K562 (cell line): Measurements from ENCODE around the gene KMT2C. TPM values are rescaled to one million over a fixed set of nuclear protein-coding genes. Genes with fewer than 3 reads are reported as not detected.

Experiments
- ATAC-seq: fragments of 200-7000 bp; cut with Tn5 transposase; 3 replicates; pipeline ENCODE4 v1.9.1; 2020; ENCODE audit warnings: moderate library complexity
- BruUV-seq: library from RNA; stranded (reverse); fragments of 400-500 nt; replicated peaks from 2 replicates; lab custom pipeline; 2021; lab: Mats Ljungman, UMichigan
- CTCF ChIA-PET: fragments of 300-600 bp; formaldehyde crosslinking; extraction: SDS; loops from one replicate; lab custom pipeline; 2021; ENCODE audit warnings: low intra/inter-chr PET ratio; lab: Yijun Ruan, JAX
- POLR2A ChIA-PET: fragments of 300-600, 350-650 bp; sonication (Branson Sonifier 250); formaldehyde crosslinking; extraction: SDS; loops from one replicate; lab custom pipeline; 2021; ENCODE audit warnings: antibody characterized with exemption, inconsistent platforms; lab: Yijun Ruan, JAX
- DNase-seq, 4 experiments: peaks; one replicate each; pipeline versions ENCODE4 v3.0.0 to v3.0.0-alpha.2; 2011 to 2018; ENCODE audit warnings: low spot score in 3 of 4, mixed read lengths in 3 of 4; ENCODE audit errors: extremely low read depth in 1 of 4
- FAIRE-seq: peaks from 2 replicates; lab custom pipeline; 2011; peaks lifted over from hg19 to GRCh38; lab: Jason Lieb, UNC
- H2AFZ ChIP-seq: 2 replicates; pipeline ENCODE4 v1.6.0; 2011; ENCODE audit warnings: low read depth, low read length, control low read depth, inconsistent platforms
- H3K27ac ChIP-seq: fragments of 200-600 bp; 3 replicates; pipeline ENCODE4 v1.8.0; 2011; ENCODE audit warnings: low read depth, mild to moderate bottlenecking, control low read depth, inconsistent platforms, low read length, moderate library complexity, mixed read lengths; ENCODE audit errors: extremely low read depth
- H3K27me3 ChIP-seq, 2 experiments: fragments of 300-600 bp in 1 of 2; 2 replicates in 1 of 2; 3 replicates in 1 of 2; pipeline versions ENCODE4 v1.6.0 to v1.8.0; 2011; ENCODE audit warnings: inconsistent platforms in 2 of 2, low read length in 2 of 2, mild to moderate bottlenecking in 1 of 2, mixed read lengths in 1 of 2, moderate library complexity in 1 of 2; ENCODE audit not compliant: control insufficient read depth in 2 of 2, insufficient read depth in 2 of 2
- H3K36me3 ChIP-seq: fragments of 300-600 bp; 3 replicates; pipeline ENCODE4 v1.8.0; 2011; ENCODE audit warnings: mild to moderate bottlenecking, low read length, inconsistent platforms; ENCODE audit not compliant: control insufficient read depth, insufficient read depth
- H3K4me1 ChIP-seq, 2 experiments: fragments of 200-600 bp in 1 of 2; replicated peaks in 1 of 2; 2 replicates in 1 of 2; 3 replicates in 1 of 2; pipeline versions ENCODE4 v1.5.1 to v1.8.0; 2011; ENCODE audit warnings: inconsistent platforms in 2 of 2, low read length in 2 of 2, mild to moderate bottlenecking in 1 of 2, mixed read lengths in 1 of 2, moderate library complexity in 1 of 2; ENCODE audit not compliant: control insufficient read depth in 2 of 2, insufficient read depth in 2 of 2
- H3K4me2 ChIP-seq: 2 replicates; pipeline ENCODE4 v1.6.1; 2011; ENCODE audit warnings: low read length, control low read depth, inconsistent platforms, mixed read lengths; ENCODE audit not compliant: insufficient read depth
- H3K4me3 ChIP-seq: fragments of 200-600 bp; sonication (generic), shearing (Covaris generic); 2 replicates; pipeline ENCODE4 v1.5.1; 2016; ENCODE audit warnings: control low read depth, inconsistent platforms
- H3K79me2 ChIP-seq: fragments of 200-600 bp; 3 replicates; pipeline ENCODE4 v1.8.0; 2011; ENCODE audit warnings: low read length, inconsistent platforms; ENCODE audit not compliant: control insufficient read depth, insufficient read depth
- H3K9ac ChIP-seq, 2 experiments: 2 replicates each; pipeline versions ENCODE4 v1.6.0 to v1.6.1; 2011; ENCODE audit warnings: low read depth in 2 of 2, low read length in 2 of 2, control low read depth in 1 of 2, inconsistent platforms in 1 of 2, mild to moderate bottlenecking in 1 of 2, mixed read lengths in 1 of 2; ENCODE audit not compliant: insufficient read depth in 1 of 2
- H3K9me1 ChIP-seq: one replicate; pipeline ENCODE4 v1.6.0; 2011; ENCODE audit warnings: inconsistent platforms, mild to moderate bottlenecking, low read length, moderate library complexity; ENCODE audit not compliant: control insufficient read depth, insufficient read depth
- H3K9me3 ChIP-seq: replicated peaks from 2 replicates; pipeline ENCODE4 v1.5.1; 2011; ENCODE audit warnings: low read depth, low read length, inconsistent platforms; ENCODE audit not compliant: control insufficient read depth, insufficient read depth
- H4K20me1 ChIP-seq: replicated peaks from 2 replicates; pipeline ENCODE4 v1.6.1; 2011; ENCODE audit warnings: low read length, inconsistent platforms, mixed read lengths; ENCODE audit not compliant: control insufficient read depth, insufficient read depth
- CREM ChIP-seq: IDR thresholded peaks from 2 replicates; pipeline ENCODE4 v1.6.1; 2014; ENCODE audit warnings: antibody characterized with exemption, low read depth
- GATAD2B ChIP-seq: fragments of 450-650 bp; IDR thresholded peaks from 2 replicates; pipeline ENCODE4 v1.6.1; 2017; ENCODE audit warnings: mild to moderate bottlenecking, borderline replicate concordance
- GTF2B ChIP-seq: IDR thresholded peaks from 2 replicates; pipeline ENCODE4 v1.6.1; 2011; ENCODE audit not compliant: insufficient read length; ENCODE audit errors: extremely low read depth
- IRF2 ChIP-seq: sonication (generic); formaldehyde crosslinking; IDR thresholded peaks from 2 replicates; pipeline ENCODE4 v1.8.1; 2022; ENCODE audit warnings: mild to moderate bottlenecking, missing genetic modification reagents
- MLLT1 ChIP-seq, 2 experiments: fragments of 450-650 bp; IDR thresholded peaks; 2 replicates each; pipeline ENCODE4 v1.6.1; 2016
- NELFE ChIP-seq: IDR thresholded peaks from 2 replicates; pipeline ENCODE4 v1.6.1; 2011; ENCODE audit warnings: mild to moderate bottlenecking; ENCODE audit not compliant: insufficient read depth, insufficient read length
- OTX1 ChIP-seq: fragments of 450-650 bp; formaldehyde crosslinking; IDR thresholded peaks from 2 replicates; pipeline ENCODE4 v1.4.0; 2022; ENCODE audit warnings: mild to moderate bottlenecking
- RBFOX2 ChIP-seq: fragments of 200-400 bp; formaldehyde crosslinking; IDR thresholded peaks from 2 replicates; pipeline ENCODE4 v1.6.1; 2017; ENCODE audit warnings: low read depth, mild to moderate bottlenecking, low read length, moderate library complexity
- SETDB1 ChIP-seq: IDR thresholded peaks from one replicate; pipeline ENCODE4 v1.6.1; 2012; ENCODE audit warnings: low read length, control low read depth, inconsistent platforms
- STAT6 ChIP-seq: sonication (generic); formaldehyde crosslinking; IDR thresholded peaks from 2 replicates; pipeline ENCODE4 v1.8.1; 2023; ENCODE audit warnings: mild to moderate bottlenecking, missing genetic modification reagents
- ZNF212 ChIP-seq: fragments of 450-650 bp; formaldehyde crosslinking; IDR thresholded peaks from 2 replicates; pipeline ENCODE4 v1.4.0; 2020; ENCODE audit warnings: mild to moderate bottlenecking
- ZNF280B ChIP-seq: fragments of 250-450 bp; sonication (Bioruptor Pico); IDR thresholded peaks from 2 replicates; pipeline ENCODE4 v1.5.1; 2021; ENCODE audit warnings: mild to moderate bottlenecking
- ZNF395 ChIP-seq: fragments of 200-800 bp; sonication (Bioruptor generic); IDR thresholded peaks from 2 replicates; pipeline ENCODE4 v1.6.1; 2017; ENCODE audit warnings: missing genetic modification characterization, missing compliant biosample characterization
- ZNF644 ChIP-seq: fragments of 200-800 bp; sonication (Bioruptor generic); IDR thresholded peaks from 2 replicates; pipeline ENCODE4 v1.6.1; 2016; ENCODE audit warnings: low read depth, missing genetic modification characterization, missing compliant biosample characterization
- WGBS: fragments of 100-300 bp; shearing (Covaris generic); methylation state at CpG from one replicate; pipeline ENCODE4 v1.1.6; 2016; ENCODE audit warnings: low coverage, mixed read lengths; ENCODE audit not compliant: insufficient coverage; ENCODE audit errors: missing lambda C conversion rate; 5-methylcytosine and 5-hydroxymethylcytosine counted together
- in situ Hi-C: fragments of 300-500 bp; cut with MboI; formaldehyde crosslinking; loops from 4 replicates; pipeline ENCODE4 v1.15.0; 2018; ENCODE audit warnings: inconsistent platforms, mixed read lengths
- intact Hi-C: fragments of 100-400 bp; cut with micrococcal nuclease; formaldehyde crosslinking; loops from 2 replicates; pipeline ENCODE4 v1.14.2; 2022
- polyA plus RNA-seq, 8 experiments: library from polyadenylated mRNA; depleted of rRNA in 4 of 8; stranded (reverse) in 5 of 8; unstranded in 3 of 8; fragments of >200 nt; fragmentation: Nextera tagmentation in 2 of 8; fragmentation: Illumina TruSeq in 1 of 8; extraction: Ambion mirVana in 2 of 8; extraction: Trizol in 1 of 8; gene quantifications; 2 replicates each; pipeline versions ENCODE4 v1.2.1 to v1.2.3, GENCODE V29; 2011 to 2014; ENCODE audit warnings: inconsistent platforms in 1 of 8, missing spikeins in 1 of 8
- total RNA-seq, 7 experiments: library from RNA; depleted of rRNA in 6 of 7; stranded (reverse); fragments of >200 nt in 6 of 7; fragmentation: Illumina TruSeq in 2 of 7; extraction: Trizol in 2 of 7; gene quantifications; 2 replicates each; pipeline versions ENCODE4 v1.2.1 to v1.2.3, GENCODE V29; 2011 to 2021; ENCODE audit warnings: low replicate concordance in 1 of 7

KMT2C gene
- total and polyA plus RNA-seq, 9 of the 15 experiments (the other 6 are each of a cell fraction or from before 2014, with no cell fraction given) = 4.9 to 67.8 (median 27.1) TPM

- ATAC-seq = no peak
- no peak overlapping the region for H3K4me2 ChIP-seq
- intact Hi-C loops (no loop called here), in situ Hi-C loops (no loop called here)
- 94% methylated on average over 1 of the region's 1 CpG for WGBS
- no peaks in the 10 kb centered on the region for H3K27me3 ChIP-seq
- no peaks in the 10 kb centered on the region for H3K9me3 ChIP-seq
- no peak for DNase-seq
- 0 out of 2 replicates have a peak, but pooled peaks cover 4% of the 10 kb centered on the region for H4K20me1 ChIP-seq
- no TSS peak for BruUV-seq
- no peak overlapping the region for H3K4me3 ChIP-seq
- no peak overlapping the region for H3K27ac ChIP-seq
- peaks cover 38% of the 10 kb centered on the region for H3K79me2 ChIP-seq
- H3K9me1 ChIP-seq = peaks cover 4% of the 10 kb centered on the region
- H3K9ac ChIP-seq = no peak overlapping the region; a peak in 1 of 4 replicates
- POLR2A ChIA-PET = interaction anchor here (0.7 to 1.1 kb wide), 2 partner anchors 174 to 321 kb away, joined by 3 read pairs; no protein-coding TSS in a partner anchor
- no peak overlapping the region for H2AFZ ChIP-seq
- peaks cover 46% of the 10 kb centered on the region; the same call in 2 of the 3 replicates for H3K36me3 ChIP-seq
- no peaks in the 10 kb centered on the region for H3K4me1 ChIP-seq
- FAIRE-seq = no peak
- CTCF ChIA-PET = no interaction called here
- TF ChIP-seq NELFE (no peak), ZNF644 (tag) (no peak), ZNF280B (no peak), SETDB1 (no peak), IRF2 (CRISPR knock-in tag) (no peak), CREM (no peak), GATAD2B (no peak), ZNF395 (CRISPR knock-in tag) (no peak), ZNF212 (CRISPR knock-in tag) (no peak), STAT6 (CRISPR knock-in tag) (no peak), OTX1 (no peak), GTF2B (no peak), RBFOX2 (no peak), MLLT1 (IDR thresholded peaks at IDR 0.05) (no peak)
Observed at GRCh38 chr7:152328234-152328633, 107.6 kb downstream of the KMT2C start.
